Endothelial cell of umbilical vein (primary cell): ENCODE measurements around the gene USP25. TPM values are rescaled to one million over a fixed set of nuclear protein-coding genes. Genes with fewer than 3 reads are reported as not detected.

ENCODE experiments used
- BruUV-seq: library from RNA; stranded (reverse); fragments of 400-500 nt; replicated peaks from 2 replicates; lab custom pipeline; 2021; lab: Mats Ljungman, UMichigan
- CTCF ChIA-PET: fragments of 300-600, 350-600 bp; sonication (Branson Sonifier 250); formaldehyde crosslinking; loops from one replicate; lab custom pipeline; 2021; ENCODE audit warnings: antibody characterized with exemption, inconsistent platforms; lab: Charles Lee
- POLR2A ChIA-PET: fragments of 300-600, 350-600 bp; sonication (Branson Sonifier 250); formaldehyde crosslinking; loops from one replicate; lab custom pipeline; 2021; ENCODE audit warnings: antibody characterized with exemption, inconsistent platforms; lab: Charles Lee
- DNase-seq: peaks from one replicate; pipeline ENCODE4 v3.0.0-alpha.2; 2011; ENCODE audit warnings: low read depth, low spot score
- FAIRE-seq: peaks from 2 replicates; lab custom pipeline; 2011; peaks lifted over from hg19 to GRCh38; lab: Jason Lieb, UNC
- H2AFZ ChIP-seq: 2 replicates; pipeline ENCODE4 v1.6.0; 2012; ENCODE audit warnings: low read depth, low read length, control low read depth, inconsistent platforms
- H3K27ac ChIP-seq: 2 replicates; pipeline ENCODE4 v1.5.1; 2011; ENCODE audit warnings: low read depth, mild to moderate bottlenecking, control low read depth, low read length, moderate library complexity; ENCODE audit not compliant: insufficient read depth
- H3K27me3 ChIP-seq, 2 experiments: 2 replicates each; pipeline versions ENCODE4 v1.6.0 to v1.6.1; 2011; ENCODE audit warnings: low read length in 2 of 2, mixed read lengths in 1 of 2; ENCODE audit not compliant: control insufficient read depth in 2 of 2, insufficient read depth in 2 of 2
- H3K36me3 ChIP-seq, 2 experiments: 2 replicates in 1 of 2; 3 replicates in 1 of 2; pipeline ENCODE4 v1.5.1; 2011; ENCODE audit warnings: low read length in 2 of 2, mild to moderate bottlenecking in 1 of 2, moderate library complexity in 1 of 2; ENCODE audit not compliant: control insufficient read depth in 2 of 2, insufficient read depth in 2 of 2; ENCODE audit errors: extremely low read depth in 1 of 2
- H3K4me1 ChIP-seq: 3 replicates; pipeline ENCODE4 v1.5.1; 2011; ENCODE audit warnings: mild to moderate bottlenecking, low read length; ENCODE audit not compliant: control insufficient read depth, insufficient read depth; ENCODE audit errors: extremely low read depth
- H3K4me2 ChIP-seq: 2 replicates; pipeline ENCODE4 v1.6.1; 2011; ENCODE audit warnings: low read length, control low read depth, mixed read lengths; ENCODE audit not compliant: insufficient read depth
- H3K4me3 ChIP-seq, 3 experiments: fragments of 200-600 bp in 1 of 3; sonication (generic), shearing (Covaris generic) in 1 of 3; replicated peaks in 1 of 3; 2 replicates each; pipeline ENCODE4 v1.5.1; 2011 to 2016; ENCODE audit warnings: control low read depth in 3 of 3, low read length in 3 of 3, mild to moderate bottlenecking in 2 of 3, inconsistent platforms in 1 of 3, low read depth in 1 of 3, moderate library complexity in 1 of 3; ENCODE audit not compliant: insufficient read depth in 1 of 3
- H3K79me2 ChIP-seq: 2 replicates; pipeline ENCODE4 v1.6.0; 2012; ENCODE audit warnings: low read length, inconsistent platforms; ENCODE audit not compliant: control insufficient read depth, insufficient read depth
- H3K9ac ChIP-seq: replicated peaks from 2 replicates; pipeline ENCODE3; 2011; ENCODE audit warnings: low read length, control low read depth; ENCODE audit not compliant: insufficient read depth; ENCODE audit errors: extremely low read depth
- H3K9me1 ChIP-seq: replicated peaks from 3 replicates; pipeline ENCODE4 v1.6.0; 2011; ENCODE audit warnings: mild to moderate bottlenecking, low read length; ENCODE audit not compliant: control insufficient read depth, insufficient read depth; ENCODE audit errors: extremely low read depth
- H3K9me3 ChIP-seq: replicated peaks from 2 replicates; pipeline ENCODE4 v1.5.1; 2012; ENCODE audit warnings: low read length, inconsistent platforms; ENCODE audit not compliant: control insufficient read depth, insufficient read depth
- H4K20me1 ChIP-seq: replicated peaks from 2 replicates; pipeline ENCODE3; 2011; ENCODE audit warnings: mild to moderate bottlenecking, low read length; ENCODE audit not compliant: control insufficient read depth, insufficient read depth; ENCODE audit errors: extremely low read depth
- CTCF ChIP-seq, 2 donors: IDR thresholded peaks; 1 replicate in 1 of 2; 2 replicates in 1 of 2; pipeline ENCODE4 v1.5.1; 2011; ENCODE audit warnings: low read length in 2 of 2, mild to moderate bottlenecking in 2 of 2, moderate library complexity in 2 of 2, control low read depth in 1 of 2, inconsistent platforms in 1 of 2, low read depth in 1 of 2; ENCODE audit not compliant: insufficient read depth in 1 of 2; ENCODE audit errors: extremely low read depth in 1 of 2
- FOS ChIP-seq: IDR thresholded peaks from 2 replicates; pipeline ENCODE4 v1.6.1; 2011; ENCODE audit warnings: mild to moderate bottlenecking, low read length, moderate library complexity, borderline replicate concordance; ENCODE audit not compliant: insufficient read depth
- MAX ChIP-seq: IDR thresholded peaks from 2 replicates; pipeline ENCODE4 v1.6.1; 2011; ENCODE audit not compliant: insufficient read depth, insufficient read length
- POLR2A ChIP-seq: IDR thresholded peaks from 2 replicates; pipeline ENCODE4 v1.6.1; 2012; ENCODE audit warnings: low read depth, mild to moderate bottlenecking, control low read depth, low read length
- POLR2AphosphoS5 ChIP-seq: IDR thresholded peaks from 2 replicates; pipeline ENCODE4 v1.6.1; 2012; ENCODE audit warnings: low read depth, mild to moderate bottlenecking, control low read depth, low read length, moderate library complexity; ENCODE audit not compliant: insufficient read depth
- dilution Hi-C: fragments of 300-500 bp; cut with MboI; formaldehyde crosslinking; loops from one replicate; pipeline ENCODE4 v1.15.0; 2019; ENCODE audit warnings: low sequenced_read_pairs; ENCODE audit not compliant: extremely low pct_ligation_motif_present
- intact Hi-C: fragments of 100-400 bp; cut with micrococcal nuclease; formaldehyde crosslinking; loops from one replicate; pipeline ENCODE4 v1.10.0; 2022
- polyA plus RNA-seq, 4 experiments: library from polyadenylated mRNA; depleted of rRNA in 3 of 4; stranded (reverse) in 3 of 4; unstranded in 1 of 4; fragments of >200 nt; gene quantifications; 2 replicates each; pipeline versions ENCODE4 v1.2.1 to v1.2.3, GENCODE V29; 2011 to 2012; ENCODE audit warnings: missing spikeins in 1 of 4
- total RNA-seq: library from RNA; stranded (reverse); gene quantifications from 2 replicates; pipeline ENCODE4 v1.2.3, GENCODE V29; 2021

The USP25 gene
- total and polyA plus RNA-seq, 2 donors (not counting 3 experiments of a cell fraction or from before 2014, with no cell fraction given): 14.4 to 67.5 TPM

GRCh38 chr21:15748586-15748985, 18.8 kb downstream of the USP25 start:
- Histone ChIP-seq H3K4me3 (no peak overlapping the region), H3K9ac (no peak overlapping the region), H4K20me1 (peaks cover 3% of the 10 kb centered on the region), H3K36me3 (no peaks in the 10 kb centered on the region), H3K4me1 (peaks cover 4% of the 10 kb centered on the region), H3K79me2 (peaks cover 97% of the 10 kb centered on the region), H3K9me1 (no peaks in the 10 kb centered on the region), H3K4me2 (no peak overlapping the region), H3K9me3 (no peaks in the 10 kb centered on the region), H3K27ac (no peak overlapping the region), H3K27me3 (no peaks in the 10 kb centered on the region), H2AFZ (no peak overlapping the region)
- BruUV-seq: no TSS peak
- FAIRE-seq: no peak
- TF ChIP-seq POLR2A (no peak), CTCF (IDR thresholded peaks at IDR 0.05; ENCODE audit: extremely low read depth in 1 of 2, insufficient read depth in 1 of 2, low read depth in 1 of 2, low read length in 2 of 2) (no peak)
- intact Hi-C loops: no loop called here
- dilution Hi-C loops: no loop called here
- DNase-seq: no peak
- POLR2A ChIA-PET: interaction anchor here (1.0 kb wide), 1 partner anchor 16 kb away, joined by 5 read pairs; no protein-coding TSS in a partner anchor
- CTCF ChIA-PET: interaction anchor here (0.8 to 1.7 kb wide), 5 partner anchors 13 to 97 kb away, joined by 3 to 9 read pairs (median 5); no protein-coding TSS in a partner anchor

GRCh38 chr21:15749082-15749860, 19.5 kb downstream of the USP25 start:
- Histone ChIP-seq H3K4me2 (peak overlapping the region; percentile 28), H3K9me3 (no peaks in the 10 kb centered on the region), H3K9ac (no peak overlapping the region), H3K4me3 (no peak overlapping the region), H3K27me3 (no peaks in the 10 kb centered on the region), H3K36me3 (no peaks in the 10 kb centered on the region), H3K4me1 (peaks cover 11% of the 10 kb centered on the region), H2AFZ (no peak overlapping the region), H3K27ac (no peak overlapping the region), H4K20me1 (peaks cover 3% of the 10 kb centered on the region), H3K9me1 (no peaks in the 10 kb centered on the region), H3K79me2 (peaks cover 97% of the 10 kb centered on the region)
- TF ChIP-seq POLR2AphosphoS5: no peak
- TF ChIP-seq MAX: no peak
- no peak for TF ChIP-seq FOS
- CTCF ChIA-PET: interaction anchor here (1.0 to 1.7 kb wide), 4 partner anchors 13 to 44 kb away, joined by 3 to 9 read pairs (median 6); no protein-coding TSS in a partner anchor
- DNase-seq: peak; percentile 48
- FAIRE-seq: no peak
- intact Hi-C loops (no loop called here), dilution Hi-C loops (no loop called here)
- POLR2A ChIA-PET: interaction anchor here (1.0 kb wide), 1 partner anchor 17 kb away, joined by 5 read pairs; no protein-coding TSS in a partner anchor
- no TSS peak for BruUV-seq
